HL-60/S4 treated with phorbol 12-myristate 13-acetate at 8.2 ng/mL for 4 days and 3 days (cell line): ENCODE measurements around the gene PRICKLE1.

ENCODE experiments used
- in situ Hi-C: fragments of 300-500 bp; cut with MboI; formaldehyde crosslinking; loops from 2 replicates; pipeline ENCODE4 v1.15.0; 2022; ENCODE audit warnings: low sequenced_read_pairs

Gene PRICKLE1

GRCh38 chr12:42502682-42503081 is 86.9 kb downstream of the PRICKLE1 start:
- in situ Hi-C loops, result no loop called here

- in situ Hi-C loops, result no loop called here
These were observed 90.8 kb downstream of the PRICKLE1 start for GRCh38 chr12:42498549-42499247.

- in situ Hi-C loops, result no loop called here
These were observed 92.7 kb downstream of the PRICKLE1 start for GRCh38 chr12:42496886-42497285.

DNA sequence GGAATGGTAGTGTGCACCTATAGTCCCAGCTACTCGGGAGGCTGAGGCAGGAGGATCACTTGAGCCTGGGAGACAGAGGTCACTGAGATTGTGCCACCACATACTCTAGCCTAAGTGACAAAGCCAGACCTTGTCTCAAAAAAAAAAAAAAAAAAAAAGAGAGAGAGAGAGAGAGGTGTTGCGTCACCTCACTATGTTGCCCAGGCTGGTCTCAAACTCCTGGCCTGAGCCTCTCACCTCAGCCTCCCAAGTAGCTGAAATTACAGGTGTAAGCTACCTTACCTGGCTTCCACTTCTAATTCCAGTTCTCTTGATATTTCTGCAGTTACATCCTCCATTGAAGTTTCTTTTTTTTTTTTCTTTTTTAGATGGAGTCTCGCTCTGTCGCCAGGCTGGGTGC is 94.3 kb downstream of the PRICKLE1 start:
- in situ Hi-C loops, result no loop called here

DNA sequence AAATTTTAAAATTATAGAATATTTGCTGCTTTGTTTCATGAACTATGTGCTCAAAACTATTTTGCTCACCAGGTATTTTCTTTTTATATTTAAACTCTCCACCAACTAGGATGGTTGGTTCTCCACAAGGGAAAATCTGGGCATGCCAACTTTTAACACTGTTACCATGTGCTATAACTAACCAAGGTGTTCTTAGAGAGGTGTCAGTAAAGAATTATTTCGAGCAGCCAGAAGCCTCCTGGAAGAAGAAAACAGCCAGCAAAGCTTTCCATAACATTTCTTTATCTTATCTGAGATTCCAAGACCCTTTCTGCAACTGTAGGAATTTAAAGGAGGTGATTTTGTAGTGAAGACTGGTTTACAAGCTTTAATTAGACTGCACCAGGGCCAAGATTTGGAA is 97.3 kb downstream of the PRICKLE1 start:
- in situ Hi-C loops, result no loop called here

DNA sequence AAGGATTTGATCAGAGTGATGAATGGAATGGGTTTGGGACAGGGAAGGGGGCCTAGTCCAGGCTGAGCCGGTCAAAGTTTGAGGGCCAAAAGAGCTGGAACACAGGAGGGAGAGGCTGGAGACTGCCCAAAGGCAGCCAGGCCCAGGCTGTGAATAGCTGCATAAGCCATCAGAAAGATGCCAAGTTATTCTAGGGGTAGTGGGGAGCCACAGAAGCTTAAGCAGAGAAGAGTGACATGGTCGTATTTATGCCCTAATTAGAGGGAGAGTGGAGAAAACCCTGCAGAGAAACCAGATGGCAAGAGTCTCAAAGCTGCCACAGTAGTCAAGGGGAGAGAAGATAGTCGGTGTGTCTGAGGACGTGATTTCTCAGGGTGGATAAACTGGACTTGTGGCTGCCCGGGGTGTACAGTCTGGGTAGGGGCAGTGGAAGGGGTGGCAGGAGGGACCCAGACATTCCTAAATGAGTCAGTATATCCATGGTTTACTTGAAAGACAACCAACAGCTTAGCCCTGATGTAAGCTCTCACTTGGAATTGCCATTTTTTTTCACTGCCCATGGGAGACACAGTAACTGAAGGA is 99.2 kb downstream of the PRICKLE1 start:
- in situ Hi-C loops, result no loop called here

- in situ Hi-C loops, result no loop called here
These were observed 103.1 kb downstream of the PRICKLE1 start for GRCh38 chr12:42486407-42486806.

- in situ Hi-C loops, result no loop called here
These were observed 103.7 kb downstream of the PRICKLE1 start for GRCh38 chr12:42485823-42486222.

GRCh38 chr12:42484996-42485395 is 104.5 kb downstream of the PRICKLE1 start:
- in situ Hi-C loops, result no loop called here

- in situ Hi-C loops, result no loop called here
These were observed 106.1 kb downstream of the PRICKLE1 start for GRCh38 chr12:42483521-42483790.

GRCh38 chr12:42482748-42483520 is 106.6 kb downstream of the PRICKLE1 start:
- in situ Hi-C loops, result no loop called here

DNA sequence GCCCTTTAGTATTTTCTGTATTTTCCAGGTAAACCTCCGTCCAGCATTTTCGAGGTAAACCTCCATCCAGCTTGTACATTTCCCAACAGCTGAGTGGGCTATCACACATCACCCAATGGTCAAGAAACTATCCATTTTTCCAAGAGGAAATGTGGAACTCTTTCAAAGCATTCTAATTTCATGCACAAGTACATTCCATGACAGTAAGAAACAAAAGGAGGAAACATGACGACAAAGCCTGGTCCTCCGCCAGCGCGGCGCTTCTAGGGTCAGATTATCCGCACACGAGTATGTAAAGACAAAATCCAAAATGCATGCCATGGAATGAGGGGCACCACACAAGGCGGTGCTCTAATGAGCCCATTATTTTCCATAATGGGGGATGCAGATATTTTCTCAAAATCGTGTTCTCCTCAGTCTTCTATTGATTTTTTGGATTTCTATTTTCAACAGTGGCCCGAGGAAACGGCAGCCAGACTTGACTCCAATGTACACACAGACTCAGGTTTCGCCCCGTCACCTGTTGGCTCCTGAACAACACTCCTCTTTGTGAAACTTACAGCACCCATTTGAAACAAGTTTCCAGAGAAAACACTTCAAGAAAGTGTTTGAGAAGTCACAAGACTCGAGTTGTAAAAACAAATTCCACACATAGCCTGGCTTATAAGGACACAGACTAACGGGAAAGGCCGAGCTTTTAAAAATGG is 107.4 kb downstream of the PRICKLE1 start:
- in situ Hi-C loops, result no loop called here

- in situ Hi-C loops, result no loop called here
These were observed 108.2 kb downstream of the PRICKLE1 start for GRCh38 chr12:42481368-42481767.

DNA sequence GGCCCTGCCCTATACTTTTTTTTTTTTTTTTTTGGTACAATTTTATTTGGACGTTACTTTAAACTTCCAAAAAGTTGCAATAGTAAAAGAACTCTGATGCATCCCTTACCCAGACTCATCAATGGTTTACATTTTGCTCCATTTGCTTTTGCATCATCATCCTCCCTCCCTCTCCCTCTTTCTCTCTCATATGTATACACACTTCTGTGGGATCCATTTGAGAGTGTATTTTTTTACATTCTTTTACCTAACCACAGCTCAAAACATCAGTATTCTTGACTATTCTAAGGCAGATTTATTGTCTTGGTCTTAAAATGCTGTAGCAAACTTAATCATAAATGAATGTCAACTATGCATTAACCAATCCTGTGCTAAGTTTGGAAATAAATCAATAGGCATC is 111.6 kb downstream of the PRICKLE1 start:
- in situ Hi-C loops, result no loop called here

DNA sequence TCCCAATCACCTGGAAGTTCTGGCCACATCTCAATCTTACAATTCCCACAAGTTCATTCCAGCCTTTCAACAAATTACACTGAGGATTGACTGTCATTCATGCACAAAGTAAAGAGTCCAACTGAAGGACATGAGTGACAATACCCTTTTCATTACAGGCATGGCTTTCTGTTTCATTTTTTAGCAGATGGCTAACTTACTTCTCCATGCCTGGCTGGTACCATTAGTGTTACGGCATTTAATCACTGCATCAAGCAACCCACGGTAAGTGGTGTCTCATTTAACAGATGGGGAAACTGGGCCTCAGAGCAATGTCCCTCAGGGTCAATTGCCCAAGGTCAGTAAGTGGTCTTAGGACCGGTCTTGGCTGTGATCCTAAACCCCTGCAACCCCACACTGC is 114.4 kb downstream of the PRICKLE1 start:
- in situ Hi-C loops, result no loop called here

- in situ Hi-C loops, result no loop called here
These were observed 115.2 kb downstream of the PRICKLE1 start for GRCh38 chr12:42474391-42474790.

- in situ Hi-C loops, result no loop called here
These were observed 116.0 kb downstream of the PRICKLE1 start for GRCh38 chr12:42473561-42473960.

- in situ Hi-C loops, result no loop called here
These were observed 116.4 kb downstream of the PRICKLE1 start for GRCh38 chr12:42473130-42473529.

DNA sequence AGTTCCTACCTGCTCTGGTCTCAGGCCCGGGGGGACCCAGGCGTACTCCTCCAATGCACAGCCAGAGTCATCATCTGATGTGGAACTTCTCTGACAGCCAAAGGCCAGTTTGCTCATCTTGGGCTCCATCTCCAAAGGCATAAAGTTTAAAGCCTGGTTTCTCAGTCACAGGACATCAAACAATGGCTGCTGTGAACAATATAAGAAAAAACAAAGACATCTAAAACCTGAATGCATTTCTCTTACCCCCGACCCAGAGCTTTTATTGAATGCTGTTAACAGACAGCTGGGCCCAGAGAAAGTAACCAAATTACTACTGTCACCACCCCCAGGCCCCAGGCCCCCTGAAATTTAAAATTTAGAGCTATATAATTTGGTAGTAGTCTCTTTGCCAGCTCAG is 117.2 kb downstream of the PRICKLE1 start:
- in situ Hi-C loops, result no loop called here

- in situ Hi-C loops, result no loop called here
These were observed 120.0 kb downstream of the PRICKLE1 start for GRCh38 chr12:42469355-42470175.

DNA sequence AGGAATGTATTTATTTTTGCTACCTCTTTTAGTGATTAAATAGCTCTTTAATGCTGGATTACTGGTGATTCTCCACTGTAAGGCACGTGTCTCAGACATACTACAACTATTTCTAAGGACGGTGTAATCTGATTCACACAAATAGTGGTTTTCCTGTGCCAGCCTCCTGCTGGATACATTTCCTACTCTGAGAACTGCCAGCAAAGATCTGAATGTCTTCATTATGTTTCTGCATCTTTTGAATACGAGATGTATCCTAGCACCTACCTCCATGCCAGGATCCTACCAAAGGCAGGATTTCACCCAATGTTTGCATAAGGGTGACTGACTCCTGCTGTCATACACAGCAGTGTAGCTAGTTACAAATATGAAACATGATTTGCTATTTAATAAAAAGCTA is 120.6 kb downstream of the PRICKLE1 start:
- in situ Hi-C loops, result no loop called here
